Colonic mucosa (tissue), 4 donors: Measurements from ENCODE around the gene ARHGAP8. TPM values are rescaled to one million over a fixed set of nuclear protein-coding genes. Genes with fewer than 3 reads are reported as not detected.
"Not testable (repeated sequence)": the region's sequence is repeated elsewhere in the genome, so short reads cannot be mapped to it uniquely, and the experiment has no call there.

Experiments
- DNase-seq: peaks from one replicate; pipeline ENCODE4 v3.0.0-alpha.2; 2020
- H3K27ac ChIP-seq: fragments of 200-600 bp; one replicate; pipeline ENCODE4 v1.8.0; 2021
- H3K27me3 ChIP-seq: fragments of 200-600 bp; one replicate; pipeline ENCODE4 v1.8.0; 2021
- H3K36me3 ChIP-seq: fragments of 200-600 bp; one replicate; pipeline ENCODE4 v1.8.0; 2021
- H3K4me1 ChIP-seq: fragments of 200-600 bp; one replicate; pipeline ENCODE4 v1.8.0; 2021; ENCODE audit warnings: mild to moderate bottlenecking
- H3K4me3 ChIP-seq: fragments of 200-600 bp; one replicate; pipeline ENCODE4 v1.8.0; 2021
- H3K9ac ChIP-seq, 2 donors: one replicate each; pipeline ENCODE4 v1.7.0; 2013; ENCODE audit warnings: control low read depth in 2 of 2, low read depth in 2 of 2, low read length in 2 of 2
- H3K9me3 ChIP-seq: fragments of 200-600 bp; one replicate; pipeline ENCODE4 v1.8.0; 2021
- CTCF ChIP-seq: fragments of 200-600 bp; IDR thresholded peaks from one replicate; pipeline ENCODE4 v1.8.0; 2022; ENCODE audit warnings: antibody characterized with exemption, mild to moderate bottlenecking
- intact Hi-C: fragments of 100-400 bp; cut with DNase I; formaldehyde crosslinking; loops from one replicate; pipeline ENCODE4 v1.14.1; 2022
- total RNA-seq, 2 donors: library from RNA; stranded (reverse); fragmentation: NEBNext Ultra II Directional in 1 of 2; extraction: Animal tissue kit (Norgen Biotek cat#: 25700) in 1 of 2; gene quantifications; one replicate each; pipeline ENCODE4 v1.2.1, GENCODE V29; 2021
- donor health status: healthy.
- donor health status: DM: no; HTN: no; CAD: no.
- donor health status: DM: no; HTN: no; CAD: no.

Gene ARHGAP8
- total RNA-seq, 2 donors from 2014 or later, result 38.4 to 69.9 TPM

- H3K9ac ChIP-seq, result no peak overlapping the region
- DNase-seq, result no peak
- H3K4me1 ChIP-seq, result no peaks in the 10 kb centered on the region
- TF ChIP-seq CTCF, result no peak
- no peaks in the 10 kb centered on the region for H3K9me3 ChIP-seq
- intact Hi-C loops, result no loop called here
- H3K27ac ChIP-seq, result no peak overlapping the region
- H3K36me3 ChIP-seq, result no peaks in the 10 kb centered on the region
- no peaks in the 10 kb centered on the region for H3K27me3 ChIP-seq
- no peak overlapping the region for H3K4me3 ChIP-seq
These were observed 43.6 kb downstream of the ARHGAP8 start for GRCh38 chr22:44795701-44796630.

- H3K27me3 ChIP-seq, result no peaks in the 10 kb centered on the region
- intact Hi-C loops, result no loop called here
- no peak for TF ChIP-seq CTCF
- H3K4me1 ChIP-seq, result no peaks in the 10 kb centered on the region
- no peaks in the 10 kb centered on the region for H3K36me3 ChIP-seq
- DNase-seq, result no peak
- no peak overlapping the region for H3K4me3 ChIP-seq
- no peak overlapping the region for H3K9ac ChIP-seq
- H3K9me3 ChIP-seq, result no peaks in the 10 kb centered on the region
- H3K27ac ChIP-seq, result no peak overlapping the region
These were observed 44.9 kb downstream of the ARHGAP8 start for GRCh38 chr22:44797181-44797725.

DNA sequence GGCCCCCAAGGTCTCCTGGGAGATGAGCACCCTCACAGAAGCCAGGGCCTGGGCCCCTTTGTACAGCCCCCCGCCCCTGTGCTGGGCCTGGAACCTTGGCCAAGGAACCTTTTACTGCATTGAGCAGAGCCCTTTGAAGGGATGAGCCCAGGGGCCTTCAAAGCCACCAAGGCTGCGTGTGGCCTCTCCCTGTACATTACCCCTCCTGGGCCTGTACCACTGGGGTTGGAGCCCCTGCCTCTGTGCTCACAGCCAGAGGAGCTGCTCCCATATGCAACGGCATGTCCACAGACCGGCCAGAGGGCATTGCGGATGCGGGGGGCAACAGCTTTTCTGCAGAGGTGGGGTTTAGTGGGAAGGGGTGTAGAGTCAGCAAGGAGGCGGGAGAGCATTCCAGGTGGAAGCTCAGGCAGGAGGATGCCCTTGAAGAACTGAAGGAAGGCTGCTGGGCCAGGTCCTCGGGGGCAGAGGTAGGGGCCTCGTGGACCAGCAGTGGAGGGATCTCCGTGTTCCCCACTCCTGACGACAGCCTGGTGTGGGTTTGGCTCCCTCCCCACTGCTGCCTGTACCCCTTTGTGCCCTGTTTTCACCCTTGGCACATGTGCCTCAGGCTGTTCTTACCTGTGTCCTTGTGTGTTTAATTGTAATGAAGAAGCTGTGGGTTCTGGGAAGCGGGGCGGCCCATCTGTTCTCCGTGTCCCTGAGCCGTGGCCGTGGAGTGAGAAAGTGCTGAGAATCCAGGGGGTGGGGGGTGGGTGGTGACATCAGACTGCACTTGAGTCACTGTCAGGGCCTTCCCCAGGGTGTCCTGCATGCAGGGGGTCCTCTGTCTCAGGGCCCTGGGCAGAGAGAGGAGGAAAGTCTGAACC, 46.9 kb downstream of the ARHGAP8 start:
- H3K27ac ChIP-seq, result no peak overlapping the region
- H3K4me1 ChIP-seq, result no peaks in the 10 kb centered on the region
- intact Hi-C loops, result no loop called here
- no peaks in the 10 kb centered on the region for H3K27me3 ChIP-seq
- TF ChIP-seq CTCF, result no peak
- H3K9me3 ChIP-seq, result no peaks in the 10 kb centered on the region
- no peak for DNase-seq
- no peak overlapping the region for H3K9ac ChIP-seq
- no peak overlapping the region for H3K4me3 ChIP-seq
- no peaks in the 10 kb centered on the region for H3K36me3 ChIP-seq

GRCh38 chr22:44799946-44800634, 47.7 kb downstream of the ARHGAP8 start:
- H3K4me3 ChIP-seq, DNase-seq, H3K4me1 ChIP-seq, H3K9me3 ChIP-seq, H3K27me3 ChIP-seq, H3K27ac ChIP-seq, H3K9ac ChIP-seq, intact Hi-C loops, H3K36me3 ChIP-seq: not testable (repeated sequence)

GRCh38 chr22:44801476-44801875, 49.1 kb downstream of the ARHGAP8 start:
- Histone ChIP-seq H3K9me3 (no peaks in the 10 kb centered on the region), H3K4me3 (no peak overlapping the region), H3K27me3 (no peaks in the 10 kb centered on the region), H3K4me1 (no peaks in the 10 kb centered on the region), H3K27ac (no peak overlapping the region), H3K9ac (no peak overlapping the region), H3K36me3 (no peaks in the 10 kb centered on the region)
- intact Hi-C loops, result no loop called here
- TF ChIP-seq CTCF, result no peak
- no peak for DNase-seq
